ENCODE results near the gene GRIN2C.

Gene GRIN2C

DNA sequence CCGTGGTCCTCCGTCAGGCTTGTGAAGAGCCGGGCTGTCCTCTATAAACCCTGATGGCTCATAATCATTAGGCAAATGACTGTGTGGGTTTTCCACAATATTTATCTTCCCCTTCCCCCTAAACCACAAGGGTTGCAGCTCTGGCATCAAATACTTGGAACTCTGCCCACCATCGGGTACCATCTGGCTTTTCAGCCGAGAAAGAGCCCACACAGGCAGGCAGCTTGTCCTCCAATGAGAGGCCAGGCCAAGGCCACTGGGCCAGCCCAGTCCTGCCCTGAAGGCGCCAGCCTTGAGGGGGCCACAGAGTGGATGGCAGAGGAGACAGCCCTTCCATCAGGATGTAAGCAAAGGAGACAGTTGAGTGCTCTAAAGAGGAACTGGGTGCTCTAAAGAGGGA, 51.8 kb downstream of the GRIN2C start:
- in situ Hi-C loops (cut with MboI; ENCODE audit: low sequenced_read_pairs) = no loop called here
- no peaks in the 10 kb centered on the region for H3K27me3 ChIP-seq (ENCODE audit: low read depth)
- no peaks in the 10 kb centered on the region; the same call in 1 of the 2 replicates for H3K36me3 ChIP-seq (replicated peaks)
- H3K9me3 ChIP-seq = no peaks in the 10 kb centered on the region
- DNase-seq (ENCODE audit: low spot score in 2 of 2) = no peak
- no peaks in the 10 kb centered on the region for H3K4me1 ChIP-seq
- H3K4me3 ChIP-seq = no peak overlapping the region

DNA sequence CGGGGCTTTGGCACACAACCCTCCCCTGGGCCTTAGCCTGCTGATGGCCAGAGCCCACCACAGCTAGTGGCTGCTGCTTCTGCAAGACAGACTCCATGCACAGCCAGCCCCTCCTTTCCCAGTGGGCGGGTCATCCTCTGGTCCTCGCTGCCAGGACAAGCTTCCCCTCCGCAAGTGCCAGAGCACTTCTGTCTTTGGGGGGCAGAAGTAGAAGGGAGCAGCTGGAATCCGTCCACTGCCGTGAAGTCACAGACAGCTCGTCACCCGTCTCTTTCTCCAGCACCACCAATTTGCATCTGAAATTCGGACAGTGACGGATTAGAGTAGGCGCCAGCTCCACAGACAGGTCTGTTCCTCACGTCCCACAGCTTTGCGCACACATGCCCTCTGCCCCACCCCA, 52.2 kb downstream of the GRIN2C start:
- DNase-seq (ENCODE audit: low spot score in 2 of 2) = no peak
- H3K4me3 ChIP-seq = no peak overlapping the region
- no peaks in the 10 kb centered on the region for H3K9me3 ChIP-seq
- no peaks in the 10 kb centered on the region; the same call in 1 of the 2 replicates for H3K36me3 ChIP-seq (replicated peaks)
- H3K4me1 ChIP-seq = no peaks in the 10 kb centered on the region
- no peaks in the 10 kb centered on the region for H3K27me3 ChIP-seq (ENCODE audit: low read depth)
- in situ Hi-C loops (cut with MboI; ENCODE audit: low sequenced_read_pairs) = no loop called here

DNA sequence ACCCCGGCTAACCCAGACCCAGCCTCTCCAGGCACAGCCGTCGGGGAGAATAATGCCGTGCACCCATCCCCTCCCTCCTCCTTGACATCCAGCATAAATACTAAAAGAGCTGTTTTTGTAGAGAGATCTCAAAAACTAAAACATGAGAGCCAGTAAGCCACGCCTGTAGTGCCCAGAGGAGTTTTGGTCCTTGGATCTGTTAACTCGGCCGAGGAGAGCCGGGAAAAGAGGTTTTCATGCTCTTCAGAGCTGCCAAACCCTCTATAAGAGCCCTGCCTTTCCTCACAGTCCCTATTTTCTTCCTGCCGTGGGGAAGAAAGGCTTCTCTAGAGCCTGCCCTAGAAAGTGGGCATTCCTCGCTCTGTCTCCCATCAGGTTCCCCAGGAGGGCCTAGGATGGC, 53.4 kb downstream of the GRIN2C start:
- no peak for DNase-seq (ENCODE audit: low spot score in 2 of 2)
- in situ Hi-C loops (cut with MboI; ENCODE audit: low sequenced_read_pairs) = no loop called here
- Histone ChIP-seq H3K36me3 (replicated peaks) (no peaks in the 10 kb centered on the region; the same call in 1 of the 2 replicates), H3K4me1 (no peaks in the 10 kb centered on the region), H3K4me3 (no peak overlapping the region), H3K27me3 (ENCODE audit: low read depth) (no peaks in the 10 kb centered on the region), H3K9me3 (no peaks in the 10 kb centered on the region)

DNA sequence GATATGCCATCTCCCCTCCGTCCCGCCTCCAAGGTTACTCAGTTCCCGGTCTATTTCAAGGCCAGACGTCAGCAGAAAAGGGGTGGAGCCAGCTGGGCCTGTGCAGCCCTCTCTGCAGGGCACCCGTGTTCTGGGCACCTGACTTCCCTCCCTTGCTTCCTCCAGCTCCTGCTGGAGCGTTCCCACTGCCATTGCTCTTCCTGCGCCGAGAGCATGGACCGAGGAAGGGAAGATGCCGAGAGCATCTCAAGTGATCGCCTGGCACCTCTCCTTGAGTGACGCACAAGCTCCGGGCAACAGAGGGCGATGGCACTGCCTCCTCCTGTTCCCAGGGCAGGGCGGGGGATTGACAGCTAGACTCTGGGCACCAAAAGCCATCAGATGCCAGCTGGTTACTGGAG, 54.1 kb downstream of the GRIN2C start:
- H3K9me3 ChIP-seq = no peaks in the 10 kb centered on the region
- no peaks in the 10 kb centered on the region; the same call in 1 of the 2 replicates for H3K36me3 ChIP-seq (replicated peaks)
- no peaks in the 10 kb centered on the region for H3K4me1 ChIP-seq
- H3K27me3 ChIP-seq (ENCODE audit: low read depth) = no peaks in the 10 kb centered on the region
- no peak for DNase-seq (ENCODE audit: low spot score in 2 of 2)
- H3K4me3 ChIP-seq = no peak overlapping the region
- in situ Hi-C loops (cut with MboI; ENCODE audit: low sequenced_read_pairs) = no loop called here

DNA sequence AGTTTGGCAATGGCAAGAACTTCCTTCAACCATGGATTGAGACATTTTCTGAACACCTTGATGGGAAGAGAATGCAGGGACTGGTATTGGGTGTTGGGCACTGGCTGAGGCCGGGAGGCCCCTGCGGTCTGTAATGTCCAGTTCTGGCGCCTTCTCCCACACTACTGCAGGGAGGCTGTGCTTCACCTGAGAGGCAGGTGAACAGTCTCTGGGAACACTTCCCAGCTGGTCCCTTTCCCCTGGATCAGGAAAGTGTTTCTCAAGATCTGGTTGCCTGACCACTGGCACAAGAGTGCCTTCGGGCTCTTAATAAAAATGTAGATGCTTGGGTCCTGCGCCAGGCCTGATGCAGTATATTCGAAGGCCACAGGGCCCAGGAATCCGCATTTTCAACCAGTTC, 55.0 kb downstream of the GRIN2C start:
- no peak for DNase-seq (ENCODE audit: low spot score in 2 of 2)
- no peaks in the 10 kb centered on the region for H3K4me1 ChIP-seq
- in situ Hi-C loops (cut with MboI; ENCODE audit: low sequenced_read_pairs) = no loop called here
- H3K4me3 ChIP-seq = no peak overlapping the region
- no peaks in the 10 kb centered on the region; the same call in 1 of the 2 replicates for H3K36me3 ChIP-seq (replicated peaks)
- no peaks in the 10 kb centered on the region for H3K9me3 ChIP-seq
- no peaks in the 10 kb centered on the region for H3K27me3 ChIP-seq (ENCODE audit: low read depth)

DNA sequence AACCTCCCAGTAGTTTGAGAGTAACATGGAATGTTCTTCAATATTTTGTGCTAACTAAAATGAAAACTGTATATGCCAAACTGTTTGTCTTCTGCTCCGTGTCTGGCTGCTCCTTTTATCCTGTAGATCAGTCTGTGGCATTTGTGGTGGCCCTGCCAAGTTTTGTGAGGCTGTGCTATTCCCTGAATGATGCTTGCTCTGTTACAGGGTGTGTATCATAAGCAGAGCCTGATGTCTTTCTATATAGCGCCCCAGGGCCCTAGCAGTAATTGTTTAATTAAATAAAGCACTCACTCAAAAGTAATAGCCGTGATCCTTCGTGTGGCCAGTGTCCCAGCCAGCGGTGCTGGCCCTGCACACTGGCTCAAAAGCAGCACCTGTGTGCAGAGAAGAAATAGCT, 55.7 kb downstream of the GRIN2C start:
- DNase-seq (ENCODE audit: low spot score in 2 of 2) = no peak
- in situ Hi-C loops (cut with MboI; ENCODE audit: low sequenced_read_pairs) = no loop called here
- Histone ChIP-seq H3K36me3 (replicated peaks) (no peaks in the 10 kb centered on the region; the same call in 1 of the 2 replicates), H3K27me3 (ENCODE audit: low read depth) (no peaks in the 10 kb centered on the region), H3K4me3 (no peak overlapping the region), H3K4me1 (no peaks in the 10 kb centered on the region), H3K9me3 (no peaks in the 10 kb centered on the region)

DNA sequence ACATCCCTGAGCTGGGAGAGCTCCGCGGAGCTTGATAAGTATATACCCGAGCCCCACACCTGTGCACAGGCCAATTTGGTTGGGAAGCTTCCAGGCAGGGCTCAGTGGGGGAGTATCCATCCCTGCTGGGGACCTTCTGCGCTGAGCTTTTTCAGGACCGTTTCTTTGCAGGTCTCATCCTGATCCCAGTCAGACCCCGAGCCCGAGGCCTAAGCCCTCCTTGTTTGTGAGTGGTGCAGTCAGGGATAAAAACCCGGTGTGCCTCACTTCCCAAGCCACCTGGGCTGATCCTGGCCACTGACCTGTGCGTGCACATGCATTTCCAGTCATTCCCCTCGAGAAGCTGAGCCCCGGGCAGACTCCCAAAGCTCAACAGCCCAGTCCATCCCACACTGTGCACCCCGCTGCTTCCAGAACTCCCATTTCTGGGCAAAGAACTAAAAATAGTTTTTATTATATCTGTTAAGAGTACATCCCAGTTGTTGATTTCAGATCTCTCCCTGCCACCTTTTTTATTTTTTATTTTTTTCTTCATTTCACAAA, 56.2 kb downstream of the GRIN2C start:
- Histone ChIP-seq H3K9me3 (no peaks in the 10 kb centered on the region), H3K4me3 (no peak overlapping the region), H3K36me3 (replicated peaks) (no peaks in the 10 kb centered on the region; the same call in 1 of the 2 replicates), H3K4me1 (no peaks in the 10 kb centered on the region), H3K27me3 (ENCODE audit: low read depth) (no peaks in the 10 kb centered on the region)
- in situ Hi-C loops (cut with MboI; ENCODE audit: low sequenced_read_pairs) = no loop called here
- no peak for DNase-seq (ENCODE audit: low spot score in 2 of 2)

DNA sequence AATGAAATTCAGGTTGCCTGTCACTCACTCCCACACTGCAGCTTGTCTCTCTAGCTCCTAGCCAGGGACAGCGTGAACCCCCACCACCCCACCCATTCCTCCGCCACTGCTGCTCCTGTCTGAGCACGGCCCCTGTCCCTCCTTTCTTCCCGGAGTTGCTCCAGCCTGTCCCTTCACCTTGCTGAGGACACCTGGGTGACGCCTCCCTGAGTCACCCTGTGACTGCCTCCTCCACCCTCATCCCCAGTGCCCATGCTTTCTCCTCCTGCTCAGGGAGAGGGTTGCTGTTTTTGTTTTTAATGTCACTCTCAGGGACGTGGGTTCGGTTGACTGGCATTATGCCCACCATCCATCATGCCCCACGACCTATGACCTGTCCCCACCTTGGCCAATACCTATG, 57.8 kb downstream of the GRIN2C start:
- Histone ChIP-seq H3K27me3 (ENCODE audit: low read depth) (no peaks in the 10 kb centered on the region), H3K4me3 (no peak overlapping the region), H3K4me1 (no peaks in the 10 kb centered on the region), H3K9me3 (no peaks in the 10 kb centered on the region), H3K36me3 (replicated peaks) (peaks cover 2% of the 10 kb centered on the region; the same call in 1 of the 2 replicates)
- DNase-seq (ENCODE audit: low spot score in 2 of 2) = no peak
- in situ Hi-C loops (cut with MboI; ENCODE audit: low sequenced_read_pairs) = no loop called here

DNA sequence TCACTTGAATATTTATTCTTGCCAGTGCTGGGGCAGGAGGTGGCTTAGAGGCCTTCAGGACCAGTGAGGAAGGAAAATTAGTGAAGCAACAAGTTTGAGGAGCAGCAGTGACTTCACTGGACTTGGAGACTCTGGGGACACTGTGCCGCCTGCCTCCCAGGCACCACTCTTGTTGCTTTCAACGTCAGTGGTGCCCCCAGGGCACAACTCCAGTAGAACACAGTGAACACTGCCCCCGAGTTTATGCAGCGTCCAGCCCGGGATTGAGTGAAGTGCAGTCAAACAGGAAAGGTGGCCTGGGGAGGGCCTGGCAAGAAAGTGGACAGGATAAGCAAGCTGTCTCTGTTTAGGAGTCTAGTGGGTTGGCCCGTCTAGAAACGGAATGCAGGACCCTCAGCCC, 59.2 kb downstream of the GRIN2C start:
- in situ Hi-C loops (cut with MboI; ENCODE audit: low sequenced_read_pairs) = no loop called here
- H3K27me3 ChIP-seq (ENCODE audit: low read depth) = no peaks in the 10 kb centered on the region
- no peaks in the 10 kb centered on the region for H3K4me1 ChIP-seq
- H3K4me3 ChIP-seq = no peak overlapping the region
- DNase-seq (ENCODE audit: low spot score in 2 of 2) = no peak
- H3K9me3 ChIP-seq = no peaks in the 10 kb centered on the region
- H3K36me3 ChIP-seq (replicated peaks) = peaks cover 4% of the 10 kb centered on the region; the same call in 1 of the 2 replicates

DNA sequence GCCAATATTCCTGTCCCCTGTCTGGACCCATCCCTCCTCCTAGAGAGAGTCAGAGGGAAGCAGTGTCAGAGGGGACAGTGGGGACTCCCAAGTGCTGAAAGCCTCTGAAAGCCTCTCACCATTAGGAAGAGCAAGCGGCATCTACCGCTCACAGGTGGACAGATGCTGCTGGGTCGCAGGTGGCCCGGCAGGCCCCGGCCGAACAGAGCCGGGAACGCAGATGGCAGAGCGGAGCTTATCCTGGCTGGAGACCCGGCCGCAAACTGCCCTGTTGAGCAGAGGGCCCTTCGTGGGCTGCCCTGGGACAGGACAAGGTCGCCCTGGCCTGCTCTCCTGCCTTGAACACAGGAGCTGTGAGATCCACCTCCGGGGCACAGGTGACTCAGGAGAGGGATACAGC, 60.6 kb downstream of the GRIN2C start:
- Histone ChIP-seq H3K9me3 (no peaks in the 10 kb centered on the region), H3K4me1 (no peaks in the 10 kb centered on the region), H3K27me3 (ENCODE audit: low read depth) (no peaks in the 10 kb centered on the region), H3K4me3 (no peak overlapping the region), H3K36me3 (replicated peaks) (peaks cover 10% of the 10 kb centered on the region)
- DNase-seq (ENCODE audit: low spot score in 2 of 2) = no peak
- in situ Hi-C loops (cut with MboI; ENCODE audit: low sequenced_read_pairs) = loop anchor here (25.0 kb wide), 1 partner anchor 613 kb away; the partner anchor contains the start of gene GRB2

DNA sequence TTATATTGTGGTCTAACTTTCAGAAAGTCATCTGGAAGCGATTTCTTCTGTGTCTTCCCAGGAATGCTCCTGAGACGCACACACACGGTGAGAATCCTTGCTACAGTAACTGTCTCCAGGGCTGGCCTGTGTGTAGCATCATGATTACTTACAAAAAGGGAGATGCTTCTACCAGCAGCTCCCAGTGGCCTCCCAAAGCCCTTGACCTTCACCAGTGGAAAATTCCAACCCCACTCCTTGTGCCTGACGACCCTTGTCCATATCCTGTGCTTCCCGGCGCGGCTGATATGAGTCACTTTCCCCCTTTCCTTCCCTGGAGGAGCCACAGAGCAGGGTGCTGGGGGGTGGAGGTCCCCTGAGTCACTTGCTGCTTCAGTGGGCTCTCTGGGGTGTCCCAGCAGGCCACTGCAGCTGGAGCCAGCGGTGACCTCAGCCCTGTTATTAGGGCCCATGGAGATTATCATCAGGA, 61.4 kb downstream of the GRIN2C start:
- Histone ChIP-seq H3K27me3 (ENCODE audit: low read depth) (no peaks in the 10 kb centered on the region), H3K36me3 (replicated peaks) (peaks cover 10% of the 10 kb centered on the region), H3K4me1 (no peaks in the 10 kb centered on the region), H3K4me3 (no peak overlapping the region), H3K9me3 (no peaks in the 10 kb centered on the region)
- in situ Hi-C loops (cut with MboI; ENCODE audit: low sequenced_read_pairs) = loop anchor here (25.0 kb wide), 1 partner anchor 614 kb away; the partner anchor contains the start of gene GRB2
- no peak for DNase-seq (ENCODE audit: low spot score in 2 of 2)

DNA sequence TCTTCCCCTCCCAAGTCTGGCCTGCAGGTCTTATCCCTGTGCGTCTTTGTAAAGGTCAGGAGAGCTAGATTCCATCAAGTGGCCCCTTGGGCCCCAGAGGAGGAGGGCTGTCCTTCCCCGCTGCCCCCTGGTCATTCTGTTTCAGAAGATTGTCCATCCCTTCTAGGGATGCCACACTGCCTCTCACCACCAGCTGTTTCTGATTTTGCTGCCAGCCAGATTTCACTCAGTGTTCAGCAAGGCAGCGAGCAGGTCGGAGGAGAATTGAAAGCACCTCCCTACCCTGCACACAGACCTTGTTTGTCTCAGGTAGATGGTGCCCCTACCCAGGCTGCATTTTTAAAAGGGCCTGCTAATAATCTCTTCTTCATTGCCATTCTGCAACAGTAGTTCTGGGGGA, 61.9 kb downstream of the GRIN2C start:
- no peaks in the 10 kb centered on the region for H3K4me1 ChIP-seq
- in situ Hi-C loops (cut with MboI; ENCODE audit: low sequenced_read_pairs) = loop anchor here (25.0 kb wide), 1 partner anchor 614 kb away; the partner anchor contains the start of gene GRB2
- H3K36me3 ChIP-seq (replicated peaks) = peaks cover 10% of the 10 kb centered on the region
- DNase-seq (ENCODE audit: low spot score in 2 of 2) = no peak
- no peaks in the 10 kb centered on the region for H3K9me3 ChIP-seq
- no peaks in the 10 kb centered on the region for H3K27me3 ChIP-seq (ENCODE audit: low read depth)
- no peak overlapping the region for H3K4me3 ChIP-seq

DNA sequence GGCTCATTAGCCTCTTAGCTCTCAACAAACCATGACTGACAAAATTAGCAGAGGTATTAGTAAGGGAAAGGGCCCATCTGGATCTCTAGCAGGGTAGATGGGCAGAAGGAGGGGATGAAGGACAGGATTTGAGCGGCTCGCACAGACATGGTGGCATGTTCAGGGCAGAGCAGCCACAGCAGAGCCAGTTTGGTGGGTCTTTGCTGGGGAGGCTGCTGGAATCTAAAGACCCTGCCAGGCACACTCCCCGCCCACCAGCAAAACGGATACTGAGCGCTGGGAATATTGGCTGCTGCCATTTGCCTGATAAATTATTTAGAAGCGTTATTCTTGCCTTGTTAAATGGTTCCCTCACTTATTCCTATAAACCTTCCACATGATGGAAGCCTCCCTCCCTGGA, 62.8 kb downstream of the GRIN2C start:
- no peak overlapping the region for H3K4me3 ChIP-seq
- no peaks in the 10 kb centered on the region for H3K4me1 ChIP-seq
- H3K9me3 ChIP-seq = no peaks in the 10 kb centered on the region
- in situ Hi-C loops (cut with MboI; ENCODE audit: low sequenced_read_pairs) = loop anchor here (25.0 kb wide), 1 partner anchor 615 kb away; the partner anchor contains the start of gene GRB2
- peaks cover 10% of the 10 kb centered on the region for H3K36me3 ChIP-seq (replicated peaks)
- no peak for DNase-seq (ENCODE audit: low spot score in 2 of 2)
- no peaks in the 10 kb centered on the region for H3K27me3 ChIP-seq (ENCODE audit: low read depth)

DNA sequence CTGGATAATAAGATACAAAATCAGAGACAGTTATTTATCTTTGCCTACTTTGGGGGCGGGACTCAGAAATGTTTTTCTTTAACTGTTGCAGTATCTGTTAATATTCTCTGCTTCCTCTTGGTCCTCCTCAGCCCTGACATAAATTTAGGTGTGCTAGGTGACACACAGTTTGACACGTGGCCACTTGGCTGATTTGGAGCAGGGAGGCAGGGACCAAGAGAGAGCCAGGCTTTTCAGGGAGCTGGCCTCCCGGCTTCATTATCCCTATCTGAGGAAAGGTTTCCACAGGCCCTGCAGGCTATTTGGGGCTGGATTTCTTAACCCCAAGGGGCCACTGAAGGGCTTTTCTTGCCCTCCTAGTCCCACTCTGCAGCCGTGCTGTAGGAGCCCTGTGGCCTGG, 63.5 kb downstream of the GRIN2C start:
- no peaks in the 10 kb centered on the region for H3K9me3 ChIP-seq
- no peaks in the 10 kb centered on the region for H3K27me3 ChIP-seq (ENCODE audit: low read depth)
- H3K4me3 ChIP-seq = no peak overlapping the region
- H3K36me3 ChIP-seq (replicated peaks) = peaks cover 10% of the 10 kb centered on the region
- DNase-seq (ENCODE audit: low spot score in 2 of 2) = no peak
- no peaks in the 10 kb centered on the region for H3K4me1 ChIP-seq
- in situ Hi-C loops (cut with MboI; ENCODE audit: low sequenced_read_pairs) = loop anchor here (25.0 kb wide), 1 partner anchor 616 kb away; the partner anchor contains the start of gene GRB2
